A549 (cell line): ENCODE measurements around the gene DENND4B.

Source experiments
- EHMT2 ChIP-seq: fragments of 200-600 bp; sonication (generic); IDR thresholded peaks from 2 replicates; pipeline ENCODE4 v1.6.1; 2016; ENCODE audit warnings: antibody characterized with exemption, low read depth, mild to moderate bottlenecking, moderate library complexity
- JUN ChIP-seq, 2 experiments: fragments of >200 bp; sonication (Bioruptor Twin); formaldehyde crosslinking; IDR thresholded peaks; 2 replicates in 1 of 2; 3 replicates in 1 of 2; pipeline ENCODE4 v1.6.1; 2016 to 2017
- MYC ChIP-seq: IDR thresholded peaks from 2 replicates; pipeline ENCODE4 v1.6.1; 2012; ENCODE audit warnings: mild to moderate bottlenecking, inconsistent platforms, low read length, improper control_type of control experiment, borderline replicate concordance
- POLR2AphosphoS2 ChIP-seq: conservative IDR thresholded peaks from 2 replicates; pipeline ENCODE4 v1.6.1; 2012; ENCODE audit warnings: low read length, improper control_type of control experiment, inconsistent platforms
- TF ChIP-seq, protein P1 (sequence below): fragments of >200 bp; sonication (Bioruptor Twin); formaldehyde crosslinking; IDR thresholded peaks from 3 replicates; pipeline ENCODE4 v1.5.1; 2016

- TF ChIP-seq EHMT2 (no peak), JUN (IDR thresholded peaks at IDR 0.05) (no peak), MYC (no peak), POLR2AphosphoS2 (no peak)
- TF ChIP-seq, protein P1, sequence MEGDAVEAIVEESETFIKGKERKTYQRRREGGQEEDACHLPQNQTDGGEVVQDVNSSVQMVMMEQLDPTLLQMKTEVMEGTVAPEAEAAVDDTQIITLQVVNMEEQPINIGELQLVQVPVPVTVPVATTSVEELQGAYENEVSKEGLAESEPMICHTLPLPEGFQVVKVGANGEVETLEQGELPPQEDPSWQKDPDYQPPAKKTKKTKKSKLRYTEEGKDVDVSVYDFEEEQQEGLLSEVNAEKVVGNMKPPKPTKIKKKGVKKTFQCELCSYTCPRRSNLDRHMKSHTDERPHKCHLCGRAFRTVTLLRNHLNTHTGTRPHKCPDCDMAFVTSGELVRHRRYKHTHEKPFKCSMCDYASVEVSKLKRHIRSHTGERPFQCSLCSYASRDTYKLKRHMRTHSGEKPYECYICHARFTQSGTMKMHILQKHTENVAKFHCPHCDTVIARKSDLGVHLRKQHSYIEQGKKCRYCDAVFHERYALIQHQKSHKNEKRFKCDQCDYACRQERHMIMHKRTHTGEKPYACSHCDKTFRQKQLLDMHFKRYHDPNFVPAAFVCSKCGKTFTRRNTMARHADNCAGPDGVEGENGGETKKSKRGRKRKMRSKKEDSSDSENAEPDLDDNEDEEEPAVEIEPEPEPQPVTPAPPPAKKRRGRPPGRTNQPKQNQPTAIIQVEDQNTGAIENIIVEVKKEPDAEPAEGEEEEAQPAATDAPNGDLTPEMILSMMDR: no peak
Measured at GRCh38 chr1:153888533-153888932, 58.0 kb downstream of the DENND4B start.
